Gastrocnemius medialis (tissue), 4 donors: ENCODE data around the gene MSANTD1. TPM values are rescaled to one million over a fixed set of nuclear protein-coding genes. Genes with fewer than 3 reads are reported as not detected.
A peak's percentile ranks its signal among the peaks of the same experiment; 100 is the strongest.

Experiments
- ATAC-seq, 2 donors: fragments of 150-250 bp; one replicate each; pipeline ENCODE4 v1.9.1; 2016
- DNase-seq, 2 donors: peaks; one replicate each; pipeline ENCODE4 v3.0.0-alpha.2; 2019
- H3K27ac ChIP-seq, 4 donors: fragments of 200-600 bp; sonication (generic); 1 replicate in 1 of 4; 2 replicates in 3 of 4; pipeline ENCODE4 v1.5.1; 2016 to 2018; ENCODE audit warnings: mild to moderate bottlenecking in 2 of 4, moderate library complexity in 1 of 4
- H3K27me3 ChIP-seq, 3 donors: fragments of 200-600 bp; sonication (generic) in 2 of 3; 1 replicate in 1 of 3; 2 replicates in 2 of 3; pipeline versions ENCODE4 v1.5.1 to v1.6.0; 2016 to 2019; ENCODE audit warnings: mild to moderate bottlenecking in 1 of 3, moderate library complexity in 1 of 3
- H3K36me3 ChIP-seq, 2 donors: fragments of 200-600 bp; sonication (generic) in 1 of 2; one replicate each; pipeline ENCODE4 v1.5.1; 2017 to 2018
- H3K4me1 ChIP-seq, 2 donors: fragments of 200-600 bp; sonication (generic) in 1 of 2; one replicate each; pipeline ENCODE4 v1.5.1; 2016 to 2017; ENCODE audit warnings: mild to moderate bottlenecking in 2 of 2
- H3K4me3 ChIP-seq, 4 donors: fragments of 200-600 bp; sonication (generic) in 3 of 4; 1 replicate in 1 of 4; 2 replicates in 3 of 4; pipeline ENCODE4 v1.5.1; 2016 to 2019; ENCODE audit warnings: mild to moderate bottlenecking in 2 of 4
- H3K9me3 ChIP-seq, 3 donors: fragments of 200-600 bp; sonication (generic) in 2 of 3; 1 replicate in 1 of 3; 2 replicates in 2 of 3; pipeline ENCODE4 v1.5.1; 2016 to 2019
- POLR2A ChIP-seq, 2 donors: fragments of 450-650 bp; IDR thresholded peaks; one replicate each; pipeline ENCODE4 v1.6.1; 2017; ENCODE audit warnings: antibody characterized with exemption in 2 of 2, mild to moderate bottlenecking in 2 of 2, moderate library complexity in 2 of 2
- in situ Hi-C, 4 donors: fragments of 200-750 bp; cut with MboI; loops; one replicate each; pipeline versions ENCODE4 v1.15.0 to v1.8.0; 2017; ENCODE audit warnings: low sequenced_read_pairs in 4 of 4
- intact Hi-C: fragments of 100-400 bp; cut with DNase I; formaldehyde crosslinking; loops from one replicate; pipeline ENCODE4 v1.15.1; 2023; ENCODE audit warnings: low total_unique reads
- total RNA-seq, 4 donors: library from RNA; depleted of rRNA; stranded (reverse); fragments of >200 nt; gene quantifications; one replicate each; pipeline versions ENCODE4 v1.1.0 to v1.2.3, GENCODE V29; 2016
- TF ChIP-seq, protein P1 (sequence below), 5 experiments: fragments of 450-650 bp in 3 of 5; fragments of 200-600 bp in 2 of 5; sonication (generic) in 2 of 5; IDR thresholded peaks in 4 of 5; conservative IDR thresholded peaks in 1 of 5; 1 replicate in 4 of 5; 2 replicates in 1 of 5; pipeline ENCODE4 v1.5.1; 2016 to 2019; ENCODE audit warnings: antibody characterized with exemption in 5 of 5, mild to moderate bottlenecking in 3 of 5, moderate library complexity in 3 of 5

MSANTD1 gene
- total RNA-seq, 4 donors from 2014 or later: 0.36 to 1.5 (median 0.48) TPM

DNA sequence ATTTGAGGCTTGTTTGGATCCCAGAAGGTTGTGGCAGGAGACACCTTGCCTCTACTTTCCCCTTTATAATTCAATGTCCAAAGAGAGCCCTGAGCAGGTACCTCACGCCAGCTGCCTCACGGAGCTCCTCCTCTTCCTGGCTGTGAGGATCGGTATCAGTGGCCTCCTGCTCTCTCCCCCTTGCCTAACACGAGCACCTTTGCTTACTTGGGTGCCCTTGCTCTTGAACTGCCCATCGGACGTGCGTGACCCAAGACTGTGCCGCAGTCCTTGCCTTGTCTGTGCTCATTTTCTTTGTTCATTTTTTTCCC is 27.8 kb upstream of the MSANTD1 start:
- DNase-seq (peak in 1 of 2 donors; percentile 73), ATAC-seq (peak; percentile 22 to 61)
- no peaks in the 10 kb centered on the region for H3K27me3 ChIP-seq
- TF ChIP-seq POLR2A (IDR thresholded peaks at IDR 0.05): no peak
- H3K27ac ChIP-seq: peak overlapping the region; percentile 69 to 81 (median 76)
- H3K36me3 ChIP-seq: peaks cover 0 to 56% of the 10 kb centered on the region in 2 donors
- intact Hi-C loops (loop anchor here (1.0 to 5.0 kb wide), 4 partner anchors 17 to 264 kb away; partner anchors contain the start of genes DOK7 and RGS12), in situ Hi-C loops (loop anchor here in 1 of 4 donors (25.0 kb wide), 1 partner anchor 241 kb away; the partner anchor contains the start of gene DOK7)
- H3K4me3 ChIP-seq: no peak overlapping the region
- H3K4me1 ChIP-seq: peaks cover 18 to 23% of the 10 kb centered on the region in 2 donors
- no peaks in the 10 kb centered on the region for H3K9me3 ChIP-seq

DNA sequence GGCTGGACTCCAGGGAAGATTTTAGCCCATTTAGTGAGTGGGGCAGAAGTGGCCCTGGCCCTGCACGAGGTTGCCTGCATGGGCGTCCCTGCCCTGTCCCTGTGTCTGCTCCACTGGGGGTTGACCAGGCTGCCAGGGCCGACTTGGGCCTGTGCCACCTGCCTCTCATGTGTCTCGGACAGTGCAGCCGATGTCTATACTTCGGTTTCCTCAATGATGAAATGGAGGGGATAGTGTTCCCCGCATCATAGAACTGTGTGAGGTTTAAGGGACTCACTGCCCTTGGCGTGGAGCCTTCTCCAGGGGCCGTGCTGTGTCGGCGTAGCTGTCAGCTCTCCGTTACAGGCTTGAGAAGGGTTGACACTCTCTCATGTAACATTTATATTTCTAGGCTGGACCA is 27.0 kb upstream of the MSANTD1 start:
- in situ Hi-C loops (loop anchor here in 1 of 4 donors (25.0 kb wide), 1 partner anchor 240 kb away; the partner anchor contains the start of gene DOK7), intact Hi-C loops (loop anchor here (1.0 to 5.0 kb wide), 5 partner anchors 18 to 263 kb away; partner anchors contain the start of genes DOK7 and RGS12)
- H3K36me3 ChIP-seq: peaks cover 0 to 61% of the 10 kb centered on the region in 2 donors
- peak; percentile 84 to 90 for ATAC-seq
- H3K27ac ChIP-seq: peak overlapping the region; percentile 69 to 81 (median 76)
- H3K4me1 ChIP-seq: peaks cover 18 to 23% of the 10 kb centered on the region in 2 donors
- no peak overlapping the region for H3K4me3 ChIP-seq
- H3K27me3 ChIP-seq: no peaks in the 10 kb centered on the region
- no peaks in the 10 kb centered on the region for H3K9me3 ChIP-seq
- peak in 1 of 2 donors; percentile 40 for TF ChIP-seq POLR2A (IDR thresholded peaks at IDR 0.05)
- TF ChIP-seq, protein P1, sequence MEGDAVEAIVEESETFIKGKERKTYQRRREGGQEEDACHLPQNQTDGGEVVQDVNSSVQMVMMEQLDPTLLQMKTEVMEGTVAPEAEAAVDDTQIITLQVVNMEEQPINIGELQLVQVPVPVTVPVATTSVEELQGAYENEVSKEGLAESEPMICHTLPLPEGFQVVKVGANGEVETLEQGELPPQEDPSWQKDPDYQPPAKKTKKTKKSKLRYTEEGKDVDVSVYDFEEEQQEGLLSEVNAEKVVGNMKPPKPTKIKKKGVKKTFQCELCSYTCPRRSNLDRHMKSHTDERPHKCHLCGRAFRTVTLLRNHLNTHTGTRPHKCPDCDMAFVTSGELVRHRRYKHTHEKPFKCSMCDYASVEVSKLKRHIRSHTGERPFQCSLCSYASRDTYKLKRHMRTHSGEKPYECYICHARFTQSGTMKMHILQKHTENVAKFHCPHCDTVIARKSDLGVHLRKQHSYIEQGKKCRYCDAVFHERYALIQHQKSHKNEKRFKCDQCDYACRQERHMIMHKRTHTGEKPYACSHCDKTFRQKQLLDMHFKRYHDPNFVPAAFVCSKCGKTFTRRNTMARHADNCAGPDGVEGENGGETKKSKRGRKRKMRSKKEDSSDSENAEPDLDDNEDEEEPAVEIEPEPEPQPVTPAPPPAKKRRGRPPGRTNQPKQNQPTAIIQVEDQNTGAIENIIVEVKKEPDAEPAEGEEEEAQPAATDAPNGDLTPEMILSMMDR (IDR thresholded peaks at IDR 0.05 in 4 of 5, conservative IDR thresholded peaks at IDR 0.05 in 1 of 5): no peak
- peak; percentile 60 to 96 for DNase-seq

DNA sequence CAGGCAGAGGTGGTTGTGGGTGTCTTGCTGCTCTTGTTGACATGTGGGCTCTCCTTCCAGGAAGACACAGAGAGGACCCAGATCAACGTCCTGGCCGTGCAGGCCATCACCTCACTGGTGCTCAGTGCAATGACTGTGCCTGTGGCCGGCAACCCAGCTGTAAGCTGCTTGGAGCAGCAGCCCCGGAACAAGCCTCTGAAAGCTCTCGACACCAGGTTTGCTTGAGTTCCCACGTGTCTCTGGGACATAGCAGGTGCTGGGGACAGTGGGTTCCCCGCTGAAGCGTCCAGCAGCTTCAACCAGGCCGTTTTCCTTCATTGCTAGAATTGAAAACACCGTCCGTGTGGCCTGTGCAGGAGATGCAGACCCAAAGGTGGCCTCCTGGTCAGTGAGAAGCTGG is 25.6 kb upstream of the MSANTD1 start:
- in situ Hi-C loops (loop anchor here in 1 of 4 donors (25.0 kb wide), 1 partner anchor 239 kb away; the partner anchor contains the start of gene DOK7), intact Hi-C loops (loop anchor here (5.0 kb wide), 1 partner anchor 239 kb away; the partner anchor contains the start of gene DOK7)
- ATAC-seq (no peak), DNase-seq (no peak)
- Histone ChIP-seq H3K4me1 (peaks cover 18 to 23% of the 10 kb centered on the region in 2 donors), H3K9me3 (no peaks in the 10 kb centered on the region), H3K27me3 (no peaks in the 10 kb centered on the region), H3K27ac (peak overlapping the region in 2 of 4 donors; percentile 71 to 81), H3K36me3 (peaks cover 0 to 48% of the 10 kb centered on the region in 2 donors), H3K4me3 (no peak overlapping the region)
- TF ChIP-seq, protein P1 (IDR thresholded peaks at IDR 0.05 in 4 of 5, conservative IDR thresholded peaks at IDR 0.05 in 1 of 5): no peak
- TF ChIP-seq POLR2A (IDR thresholded peaks at IDR 0.05): no peak

DNA sequence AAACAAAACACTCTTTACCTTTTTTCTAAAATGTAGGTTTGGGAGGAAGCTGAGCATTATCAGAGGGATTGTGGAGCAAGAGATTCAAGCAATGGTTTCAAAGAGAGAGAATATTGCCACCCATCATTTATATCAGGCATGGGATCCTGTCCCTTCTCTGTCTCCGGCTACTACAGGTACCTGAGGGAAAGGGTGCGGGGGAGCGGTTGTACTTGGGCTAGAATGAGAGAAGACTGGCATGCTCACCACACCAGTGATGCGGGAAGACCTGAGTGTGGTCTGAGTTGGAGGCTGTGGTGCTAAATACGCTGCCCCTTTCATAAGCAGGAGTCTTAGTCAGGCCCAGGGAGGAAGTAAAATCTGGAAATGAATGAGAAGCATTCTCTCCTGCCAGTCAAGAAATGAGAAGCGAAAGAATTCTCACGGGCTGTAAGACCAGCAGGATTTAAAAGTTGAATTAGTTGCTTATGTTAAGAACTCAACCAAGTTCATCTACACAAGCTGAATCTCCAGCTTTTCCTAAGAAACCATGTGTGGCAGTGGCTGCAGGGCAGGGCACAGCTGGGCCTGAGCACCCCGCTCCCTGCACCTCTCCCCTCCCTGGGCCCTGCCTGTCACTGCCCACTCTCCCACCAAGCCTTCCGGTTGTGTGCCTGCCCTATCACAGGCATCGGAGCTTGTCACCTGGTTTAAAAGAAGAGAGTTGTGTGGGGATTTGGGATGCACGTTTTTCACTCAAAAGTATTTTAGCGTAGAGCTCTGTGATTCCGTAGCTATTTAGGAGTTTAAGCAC is 24.8 kb upstream of the MSANTD1 start:
- Histone ChIP-seq H3K9me3 (no peaks in the 10 kb centered on the region), H3K4me1 (peaks cover 18 to 23% of the 10 kb centered on the region in 2 donors), H3K36me3 (peaks cover 0 to 46% of the 10 kb centered on the region in 2 donors), H3K27ac (no peak overlapping the region), H3K27me3 (no peaks in the 10 kb centered on the region), H3K4me3 (no peak overlapping the region)
- intact Hi-C loops: loop anchor here (5.0 kb wide), 1 partner anchor 238 kb away; the partner anchor contains the start of gene DOK7
- ATAC-seq (no peak), DNase-seq (no peak)
- in situ Hi-C loops: loop anchor here in 1 of 4 donors (25.0 kb wide), 1 partner anchor 238 kb away; the partner anchor contains the start of gene DOK7
- TF ChIP-seq, protein P1 (IDR thresholded peaks at IDR 0.05 in 4 of 5, conservative IDR thresholded peaks at IDR 0.05 in 1 of 5): no peak
- TF ChIP-seq POLR2A (IDR thresholded peaks at IDR 0.05): no peak
